Gastroesophageal sphincter (tissue), 4 donors: ENCODE results near the gene VANGL1. TPM values are rescaled to one million over a fixed set of nuclear protein-coding genes. Genes with fewer than 3 reads are reported as not detected.

Experiments
- ATAC-seq: fragments of 150-250 bp; one replicate; pipeline ENCODE4 v1.9.1; 2016; ENCODE audit warnings: mild to moderate bottlenecking, moderate library complexity
- H3K27ac ChIP-seq, 4 donors: fragments of 200-600 bp; sonication (generic) in 3 of 4; 1 replicate in 3 of 4; 2 replicates in 1 of 4; pipeline ENCODE4 v1.5.1; 2016 to 2019
- H3K27me3 ChIP-seq: fragments of 200-600 bp; sonication (generic); one replicate; pipeline ENCODE4 v1.5.1; 2019
- H3K36me3 ChIP-seq, 2 donors: fragments of 200-600 bp; sonication (generic); one replicate each; pipeline ENCODE4 v1.5.1; 2019; ENCODE audit warnings: control low read depth in 1 of 2
- H3K4me1 ChIP-seq, 3 donors: fragments of 200-600 bp; sonication (generic); 1 replicate in 2 of 3; 2 replicates in 1 of 3; pipeline ENCODE4 v1.5.1; 2016 to 2019; ENCODE audit warnings: control low read depth in 2 of 3
- H3K4me3 ChIP-seq, 2 donors: fragments of 200-600 bp; sonication (generic); one replicate each; pipeline ENCODE4 v1.5.1; 2019; ENCODE audit warnings: mild to moderate bottlenecking in 1 of 2, moderate library complexity in 1 of 2
- H3K9me3 ChIP-seq, 3 donors: fragments of 200-600 bp; sonication (generic); one replicate each; pipeline ENCODE4 v1.5.1; 2017 to 2019; ENCODE audit warnings: control low read depth in 2 of 3
- EP300 ChIP-seq: sonication (generic); formaldehyde crosslinking; IDR thresholded peaks from one replicate; pipeline ENCODE4 v1.6.1; 2017; ENCODE audit warnings: antibody characterized with exemption, mild to moderate bottlenecking
- POLR2A ChIP-seq, 2 donors: fragments of 450-650 bp; IDR thresholded peaks; one replicate each; pipeline ENCODE4 v1.6.1; 2017; ENCODE audit warnings: antibody characterized with exemption in 2 of 2, mild to moderate bottlenecking in 2 of 2, moderate library complexity in 1 of 2
- POLR2AphosphoS5 ChIP-seq: sonication (generic); formaldehyde crosslinking; IDR thresholded peaks from one replicate; pipeline ENCODE4 v1.6.1; 2017; ENCODE audit warnings: antibody characterized with exemption
- WGBS, 2 donors: methylation state at CpG; one replicate each; pipeline ENCODE4 v1.1.5; 2018; ENCODE audit warnings: low coverage in 1 of 2; 5-methylcytosine and 5-hydroxymethylcytosine counted together
- total RNA-seq, 4 donors: library from RNA; depleted of rRNA; stranded (reverse); fragments of >200 nt; gene quantifications; one replicate each; pipeline ENCODE4 v1.1.0, GENCODE V29; 2016
- TF ChIP-seq, protein P1 (sequence below), 4 experiments: fragments of 200-600 bp in 2 of 4; fragments of 450-650 bp in 2 of 4; sonication (generic) in 1 of 4; IDR thresholded peaks; one replicate each; pipeline ENCODE4 v1.5.1; 2017 to 2019; ENCODE audit warnings: antibody characterized with exemption in 4 of 4, mild to moderate bottlenecking in 2 of 4, moderate library complexity in 2 of 4

Gene VANGL1
- total RNA-seq, 4 donors from 2014 or later: 9.7 to 18.2 (median 12.7) TPM

DNA sequence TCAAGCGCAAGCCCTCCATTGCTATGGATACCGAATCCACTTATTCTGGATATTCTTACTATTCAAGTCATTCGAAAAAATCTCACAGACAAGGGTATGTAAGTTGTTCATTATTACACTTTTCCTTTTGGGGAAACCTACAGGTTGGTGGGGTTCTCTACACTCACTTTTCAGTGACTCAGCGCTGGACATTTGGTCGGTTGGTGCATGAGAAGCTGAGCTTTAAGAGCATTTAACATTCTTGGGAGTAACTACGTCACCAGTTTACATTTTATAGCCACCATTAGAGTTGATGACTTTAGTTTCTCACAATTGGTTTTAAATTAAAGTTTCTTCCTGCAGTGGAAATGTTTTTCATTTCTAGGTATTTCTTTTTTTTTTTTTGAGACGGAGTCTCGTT is 9.6 kb downstream of the VANGL1 start:
- Histone ChIP-seq H3K9me3 (no peaks in the 10 kb centered on the region), H3K4me1 (peaks cover 4 to 83% (median 7%) of the 10 kb centered on the region in 3 donors), H3K36me3 (peaks cover 0 to 30% of the 10 kb centered on the region in 2 donors), H3K27ac (no peak overlapping the region), H3K27me3 (no peaks in the 10 kb centered on the region), H3K4me3 (no peak overlapping the region)
- ATAC-seq: no peak
- 95 to 96% methylated on average over 6 to 8 of the region's 8 CpGs for WGBS, 2 donors
- TF ChIP-seq POLR2AphosphoS5: no peak
- TF ChIP-seq POLR2A (IDR thresholded peaks at IDR 0.05): no peak
- no peak for TF ChIP-seq EP300
- TF ChIP-seq, protein P1, sequence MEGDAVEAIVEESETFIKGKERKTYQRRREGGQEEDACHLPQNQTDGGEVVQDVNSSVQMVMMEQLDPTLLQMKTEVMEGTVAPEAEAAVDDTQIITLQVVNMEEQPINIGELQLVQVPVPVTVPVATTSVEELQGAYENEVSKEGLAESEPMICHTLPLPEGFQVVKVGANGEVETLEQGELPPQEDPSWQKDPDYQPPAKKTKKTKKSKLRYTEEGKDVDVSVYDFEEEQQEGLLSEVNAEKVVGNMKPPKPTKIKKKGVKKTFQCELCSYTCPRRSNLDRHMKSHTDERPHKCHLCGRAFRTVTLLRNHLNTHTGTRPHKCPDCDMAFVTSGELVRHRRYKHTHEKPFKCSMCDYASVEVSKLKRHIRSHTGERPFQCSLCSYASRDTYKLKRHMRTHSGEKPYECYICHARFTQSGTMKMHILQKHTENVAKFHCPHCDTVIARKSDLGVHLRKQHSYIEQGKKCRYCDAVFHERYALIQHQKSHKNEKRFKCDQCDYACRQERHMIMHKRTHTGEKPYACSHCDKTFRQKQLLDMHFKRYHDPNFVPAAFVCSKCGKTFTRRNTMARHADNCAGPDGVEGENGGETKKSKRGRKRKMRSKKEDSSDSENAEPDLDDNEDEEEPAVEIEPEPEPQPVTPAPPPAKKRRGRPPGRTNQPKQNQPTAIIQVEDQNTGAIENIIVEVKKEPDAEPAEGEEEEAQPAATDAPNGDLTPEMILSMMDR (IDR thresholded peaks at IDR 0.05): no peak

DNA sequence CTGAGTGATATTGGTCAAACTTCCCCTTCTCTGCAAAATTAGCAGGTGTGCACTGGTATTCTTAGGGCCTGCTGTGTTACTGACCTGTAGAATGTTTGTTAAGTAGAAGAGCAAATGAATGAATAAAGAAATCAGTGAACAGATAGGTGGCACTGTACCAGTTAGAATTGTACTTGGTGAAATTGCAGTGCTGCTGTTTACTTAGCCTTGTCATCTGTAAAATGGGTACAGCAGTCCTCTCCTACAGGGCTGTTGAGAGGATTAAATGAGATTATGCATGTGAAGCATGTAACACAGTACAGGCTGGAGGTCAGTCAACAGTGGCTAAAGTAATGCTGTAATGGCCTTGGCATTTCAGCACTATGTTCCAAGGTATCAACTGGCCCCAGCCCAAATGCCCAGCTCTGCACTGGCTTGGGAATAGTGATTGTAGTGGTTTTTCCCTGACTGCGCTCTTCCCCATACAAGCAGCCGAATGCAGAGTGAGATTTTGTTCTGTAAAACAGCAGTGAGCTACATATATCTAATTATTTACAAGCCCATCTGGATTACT is 10.5 kb downstream of the VANGL1 start:
- ATAC-seq: no peak
- WGBS, 2 donors: 93 to 95% methylated on average over 2 of the region's 2 CpGs
- Histone ChIP-seq H3K36me3 (peaks cover 0 to 30% of the 10 kb centered on the region in 2 donors), H3K4me1 (peaks cover 4 to 83% (median 7%) of the 10 kb centered on the region in 3 donors), H3K9me3 (no peaks in the 10 kb centered on the region), H3K27ac (no peak overlapping the region), H3K4me3 (no peak overlapping the region), H3K27me3 (no peaks in the 10 kb centered on the region)
- TF ChIP-seq POLR2AphosphoS5 (no peak), EP300 (no peak), POLR2A (IDR thresholded peaks at IDR 0.05) (no peak)
- TF ChIP-seq, protein P1 (IDR thresholded peaks at IDR 0.05): no peak

DNA sequence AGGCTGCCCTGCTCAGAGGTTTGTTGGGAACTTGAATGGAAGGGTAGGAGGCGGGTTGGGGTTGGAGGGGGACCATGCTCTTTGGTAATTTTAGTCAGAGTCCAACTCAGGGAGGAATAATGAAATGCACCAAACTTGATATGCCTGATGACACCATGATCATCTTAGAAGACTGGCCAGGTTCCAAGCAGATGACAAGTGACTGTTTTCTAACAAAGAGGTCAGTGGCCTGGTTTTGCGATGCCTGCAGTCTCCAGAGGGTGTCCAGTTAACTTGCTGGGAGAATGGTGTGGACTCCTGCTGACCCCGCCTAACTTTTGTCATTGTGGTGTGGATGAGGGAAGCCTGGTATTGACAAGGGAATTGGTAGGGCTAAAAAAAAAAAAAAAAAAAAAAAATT is 12.4 kb downstream of the VANGL1 start:
- TF ChIP-seq, protein P1 (IDR thresholded peaks at IDR 0.05): no peak
- Histone ChIP-seq H3K27ac (no peak overlapping the region), H3K27me3 (no peaks in the 10 kb centered on the region), H3K4me3 (no peak overlapping the region), H3K36me3 (peaks cover 0 to 37% of the 10 kb centered on the region in 2 donors), H3K9me3 (no peaks in the 10 kb centered on the region), H3K4me1 (peaks cover 2 to 65% (median 4%) of the 10 kb centered on the region in 3 donors)
- no peak for ATAC-seq
- WGBS, 2 donors: 90% methylated on average over 2 of the region's 3 CpGs; no CpG with 5 or more reads in 1 of the 2 donors

DNA sequence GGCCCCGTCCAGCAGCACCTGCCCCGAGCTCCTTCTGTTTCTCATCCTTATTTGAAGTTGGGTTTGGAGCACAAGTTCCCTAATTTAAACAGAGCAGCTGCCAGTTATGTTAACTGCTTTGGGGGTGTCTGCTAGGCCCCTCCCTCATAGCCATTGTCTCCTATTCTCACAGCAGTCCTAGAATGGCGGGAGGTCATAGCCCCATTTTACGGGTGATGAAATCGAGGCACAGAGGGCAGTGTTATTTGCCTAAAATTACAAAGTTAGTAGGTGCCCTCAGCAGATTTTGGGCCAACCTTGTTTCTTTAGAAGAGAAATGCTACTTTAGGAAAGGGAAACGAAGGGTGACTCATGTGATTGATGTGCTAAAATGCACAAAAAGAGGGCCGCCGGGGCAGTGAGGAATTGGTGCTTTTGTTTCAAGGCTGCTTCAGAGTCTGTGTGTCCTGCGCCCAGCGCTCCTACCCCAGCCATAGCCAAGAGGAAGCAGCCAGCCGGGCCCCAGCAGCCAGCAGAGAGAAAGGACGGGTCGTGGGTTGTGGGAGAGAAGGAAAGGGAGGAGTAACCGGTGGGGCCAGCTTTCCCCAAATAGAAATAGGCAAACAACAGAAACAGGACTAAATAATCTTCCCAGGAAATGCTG is 13.0 kb downstream of the VANGL1 start:
- no peak overlapping the region for H3K27ac ChIP-seq
- H3K9me3 ChIP-seq: no peaks in the 10 kb centered on the region
- peaks cover 2 to 58% (median 4%) of the 10 kb centered on the region in 3 donors for H3K4me1 ChIP-seq
- peaks cover 0 to 41% of the 10 kb centered on the region in 2 donors for H3K36me3 ChIP-seq
- H3K4me3 ChIP-seq: no peak overlapping the region
- no peak for ATAC-seq
- WGBS, 2 donors: 30 to 40% methylated on average over 13 to 14 of the region's 14 CpGs
- H3K27me3 ChIP-seq: no peaks in the 10 kb centered on the region
- TF ChIP-seq, protein P1 (IDR thresholded peaks at IDR 0.05): no peak
- TF ChIP-seq EP300 (no peak), POLR2AphosphoS5 (no peak), POLR2A (IDR thresholded peaks at IDR 0.05) (no peak)

DNA sequence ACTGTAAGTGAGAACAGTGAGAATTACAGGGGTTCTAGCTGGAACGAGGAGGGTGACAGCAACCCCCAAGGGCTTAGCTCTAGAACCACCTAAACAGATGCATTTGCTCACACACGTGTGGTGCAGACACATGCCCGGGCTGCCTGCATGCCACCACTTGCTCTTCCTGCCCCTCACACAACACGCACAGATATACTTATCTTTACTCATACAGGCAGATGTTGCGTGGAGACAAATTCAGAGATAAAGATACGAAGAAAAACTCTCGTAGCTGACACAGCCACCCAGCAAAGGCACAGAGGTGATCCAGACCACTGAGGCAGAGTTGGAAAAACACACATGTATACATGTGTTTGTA is 13.5 kb downstream of the VANGL1 start:
- Histone ChIP-seq H3K9me3 (no peaks in the 10 kb centered on the region), H3K27me3 (no peaks in the 10 kb centered on the region), H3K36me3 (peaks cover 0 to 46% of the 10 kb centered on the region in 2 donors), H3K4me1 (peaks cover 0 to 53% (median 2%) of the 10 kb centered on the region in 3 donors), H3K27ac (no peak overlapping the region), H3K4me3 (no peak overlapping the region)
- TF ChIP-seq POLR2AphosphoS5 (no peak), POLR2A (IDR thresholded peaks at IDR 0.05) (no peak)
- TF ChIP-seq, protein P1 (IDR thresholded peaks at IDR 0.05): no peak
- no peak for ATAC-seq
- WGBS, 2 donors: 28 to 81% methylated on average over 3 to 4 of the region's 7 CpGs
